ENCODE results near the gene C20orf202.

DNA sequence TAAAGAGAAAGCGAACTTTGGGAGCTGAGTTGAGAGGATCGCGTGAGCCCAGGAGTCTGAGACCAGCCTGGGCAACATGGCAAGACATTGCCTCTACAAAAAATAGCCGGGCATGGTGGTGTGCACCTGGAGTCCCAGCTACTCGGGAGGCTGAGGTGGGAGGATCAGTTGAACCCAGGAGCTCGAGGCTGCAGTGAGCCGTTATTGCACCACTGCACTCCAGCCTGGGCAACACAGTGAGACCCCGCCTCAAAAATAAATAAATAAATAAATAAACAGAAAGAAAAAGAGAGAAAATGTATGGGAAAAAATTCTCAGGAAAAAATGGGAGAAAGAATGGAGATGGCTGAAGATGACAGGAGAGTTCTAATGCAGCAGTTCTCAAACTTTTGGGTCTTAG lies 2.5 kb downstream of the C20orf202 start:
- TF ChIP-seq GATA2 (IDR thresholded peaks at IDR 0.05; ENCODE audit: low read depth, low read length) (no peak), GATA3 (IDR thresholded peaks at IDR 0.05; ENCODE audit: low read depth, low read length) (no peak)
